ENCODE data around the gene PTPN1.

GRCh38 chr20:50610212-50610718 lies 100.1 kb downstream of the PTPN1 start:
- TF ChIP-seq CTCF (IDR thresholded peaks at IDR 0.05) (no peak), POLR2A (IDR thresholded peaks at IDR 0.05) (no peak)

All from Peyer's patch (tissue), 4 donors.